Measurements from ENCODE around the gene OR2A42.
"Not testable (repeated sequence)": the region's sequence is repeated elsewhere in the genome, so short reads cannot be mapped to it uniquely, and the experiment has no call there.

DNA sequence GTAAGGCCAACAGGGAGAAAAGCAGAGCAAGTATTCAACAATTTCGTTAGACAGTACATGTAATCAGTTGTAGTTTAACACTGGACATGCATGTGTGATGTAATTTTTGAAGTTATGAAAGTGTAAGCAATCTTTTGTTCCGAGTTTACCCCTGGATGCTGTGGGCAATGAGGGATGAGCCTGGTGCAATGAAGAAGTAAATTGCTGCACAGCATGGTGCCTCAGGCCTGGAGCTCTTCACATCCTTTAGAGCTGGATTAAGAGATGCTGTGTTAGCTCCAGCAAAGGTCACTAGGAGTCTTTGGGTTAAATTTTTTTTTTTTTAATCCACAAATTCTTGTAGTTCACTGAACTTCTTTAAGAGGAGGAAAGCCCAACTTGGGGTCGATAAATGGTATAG lies 36.3 kb downstream of the OR2A42 start:
- TF ChIP-seq POLR2A (IDR thresholded peaks at IDR 0.05; ENCODE audit: low read depth, low read length); EZH2 (IDR thresholded peaks at IDR 0.05; ENCODE audit: borderline replicate concordance, low read depth, low read length, severe bottlenecking): not testable (repeated sequence)
- TF ChIP-seq, protein P1, sequence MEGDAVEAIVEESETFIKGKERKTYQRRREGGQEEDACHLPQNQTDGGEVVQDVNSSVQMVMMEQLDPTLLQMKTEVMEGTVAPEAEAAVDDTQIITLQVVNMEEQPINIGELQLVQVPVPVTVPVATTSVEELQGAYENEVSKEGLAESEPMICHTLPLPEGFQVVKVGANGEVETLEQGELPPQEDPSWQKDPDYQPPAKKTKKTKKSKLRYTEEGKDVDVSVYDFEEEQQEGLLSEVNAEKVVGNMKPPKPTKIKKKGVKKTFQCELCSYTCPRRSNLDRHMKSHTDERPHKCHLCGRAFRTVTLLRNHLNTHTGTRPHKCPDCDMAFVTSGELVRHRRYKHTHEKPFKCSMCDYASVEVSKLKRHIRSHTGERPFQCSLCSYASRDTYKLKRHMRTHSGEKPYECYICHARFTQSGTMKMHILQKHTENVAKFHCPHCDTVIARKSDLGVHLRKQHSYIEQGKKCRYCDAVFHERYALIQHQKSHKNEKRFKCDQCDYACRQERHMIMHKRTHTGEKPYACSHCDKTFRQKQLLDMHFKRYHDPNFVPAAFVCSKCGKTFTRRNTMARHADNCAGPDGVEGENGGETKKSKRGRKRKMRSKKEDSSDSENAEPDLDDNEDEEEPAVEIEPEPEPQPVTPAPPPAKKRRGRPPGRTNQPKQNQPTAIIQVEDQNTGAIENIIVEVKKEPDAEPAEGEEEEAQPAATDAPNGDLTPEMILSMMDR (IDR thresholded peaks at IDR 0.05; ENCODE audit: extremely low read depth in 1 of 2, insufficient read depth in 1 of 2, low read depth in 1 of 2, low read length in 2 of 2): not testable (repeated sequence)
- TF ChIP-seq, protein P2, sequence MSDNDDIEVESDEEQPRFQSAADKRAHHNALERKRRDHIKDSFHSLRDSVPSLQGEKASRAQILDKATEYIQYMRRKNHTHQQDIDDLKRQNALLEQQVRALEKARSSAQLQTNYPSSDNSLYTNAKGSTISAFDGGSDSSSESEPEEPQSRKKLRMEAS (IDR thresholded peaks at IDR 0.05; ENCODE audit: insufficient read depth, insufficient read length): not testable (repeated sequence)

All from endothelial cell of umbilical vein (primary cell).